DMS153 treated with DMSO at 0.1 percent for 48 hours (cell line): ENCODE measurements around the gene TMEM181.
"Not testable (repeated sequence)": the region's sequence is repeated elsewhere in the genome, so short reads cannot be mapped to it uniquely, and the experiment has no call there.

Experiments used
- DNase-seq: peaks from one replicate; lab custom pipeline; 2025; ENCODE audit not compliant: unreplicated experiment; lab: John Stamatoyannopoulos, UW

The TMEM181 gene

GRCh38 chr6:158655569-158656450 is 95.9 kb downstream of the TMEM181 start:
- DNase-seq, result peak; percentile 67

GRCh38 chr6:158656986-158657385 is 97.1 kb downstream of the TMEM181 start:
- not testable (repeated sequence) for DNase-seq

GRCh38 chr6:158660333-158660754 is 100.5 kb downstream of the TMEM181 start:
- DNase-seq, result peak; percentile 95

- DNase-seq, result no peak
These were observed 101.3 kb downstream of the TMEM181 start for GRCh38 chr6:158661156-158661685.

GRCh38 chr6:158662607-158662953 is 102.7 kb downstream of the TMEM181 start:
- DNase-seq, result no peak

- DNase-seq, result peak; percentile 58
These were observed 103.2 kb downstream of the TMEM181 start for GRCh38 chr6:158662954-158663624.

- peak; percentile 47 for DNase-seq
These were observed 103.8 kb downstream of the TMEM181 start for GRCh38 chr6:158663625-158664165.

GRCh38 chr6:158665332-158665731 is 105.4 kb downstream of the TMEM181 start:
- DNase-seq, result no peak

GRCh38 chr6:158666628-158667359 is 106.9 kb downstream of the TMEM181 start:
- DNase-seq, result no peak

- no peak for DNase-seq
These were observed 107.6 kb downstream of the TMEM181 start for GRCh38 chr6:158667360-158667981.

- no peak for DNase-seq
These were observed 108.8 kb downstream of the TMEM181 start for GRCh38 chr6:158668707-158669103.

- no peak for DNase-seq
These were observed 109.5 kb downstream of the TMEM181 start for GRCh38 chr6:158669145-158670035.

DNA sequence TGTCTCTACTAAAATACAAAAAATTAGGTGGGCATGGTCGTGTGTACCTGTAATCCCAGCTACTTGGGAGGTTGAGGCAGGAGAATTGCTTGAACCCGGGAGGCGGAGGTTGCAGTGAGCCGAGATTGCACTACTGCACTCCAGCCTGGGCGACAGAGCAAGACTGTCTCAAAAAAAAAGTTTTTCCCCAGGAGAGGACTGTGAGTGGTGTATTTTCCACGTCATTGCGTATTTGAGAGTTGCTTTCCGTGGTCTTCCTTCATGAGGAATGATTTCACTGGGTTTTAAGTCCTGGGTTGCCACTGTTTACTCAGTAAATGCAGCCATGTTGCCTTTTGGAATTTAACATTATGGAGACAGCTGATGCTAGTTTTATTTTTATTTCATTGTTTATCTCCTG is 112.2 kb downstream of the TMEM181 start:
- not testable (repeated sequence) for DNase-seq

GRCh38 chr6:158672726-158673125 is 112.8 kb downstream of the TMEM181 start:
- DNase-seq, result no peak

GRCh38 chr6:158674342-158675131 is 114.6 kb downstream of the TMEM181 start:
- DNase-seq, result no peak

- not testable (repeated sequence) for DNase-seq
These were observed 117.2 kb downstream of the TMEM181 start for GRCh38 chr6:158677094-158677493.

- no peak for DNase-seq
These were observed 118.2 kb downstream of the TMEM181 start for GRCh38 chr6:158677906-158678578.

GRCh38 chr6:158680015-158680414 is 120.1 kb downstream of the TMEM181 start:
- no peak for DNase-seq
